Tibial nerve (tissue), 4 donors: ENCODE measurements around the gene GPR146. TPM values are rescaled to one million over a fixed set of nuclear protein-coding genes. Genes with fewer than 3 reads are reported as not detected.

Experiments
- DNase-seq, 2 donors: peaks; one replicate each; pipeline ENCODE4 v3.0.0-alpha.2; 2019; ENCODE audit warnings: low spot score in 2 of 2
- H3K27ac ChIP-seq, 4 donors: fragments of 200-600 bp; sonication (generic) in 3 of 4; one replicate each; pipeline ENCODE4 v1.5.1; 2017 to 2019; ENCODE audit warnings: mild to moderate bottlenecking in 1 of 4
- H3K27me3 ChIP-seq, 2 donors: fragments of 200-600 bp; sonication (generic) in 1 of 2; one replicate each; pipeline versions ENCODE4 v1.5.1 to v1.6.0; 2017 to 2019
- H3K36me3 ChIP-seq, 3 donors: fragments of 200-600 bp; sonication (generic); one replicate each; pipeline ENCODE4 v1.5.1; 2018 to 2019
- H3K4me1 ChIP-seq, 4 donors: fragments of 200-600 bp; sonication (generic) in 3 of 4; one replicate each; pipeline ENCODE4 v1.5.1; 2017 to 2019
- H3K4me3 ChIP-seq, 4 donors: fragments of 200-600 bp; sonication (generic) in 3 of 4; one replicate each; pipeline ENCODE4 v1.5.1; 2017 to 2019; ENCODE audit warnings: mild to moderate bottlenecking in 1 of 4, moderate library complexity in 1 of 4
- H3K9me3 ChIP-seq, 4 donors: fragments of 200-600 bp; sonication (generic) in 3 of 4; one replicate each; pipeline ENCODE4 v1.5.1; 2017 to 2019
- CTCF ChIP-seq, 5 experiments: fragments of 200-600 bp in 3 of 5; fragments of 450-650 bp in 2 of 5; sonication (generic) in 3 of 5; IDR thresholded peaks; one replicate each; pipeline ENCODE4 v1.5.1; 2016 to 2019; ENCODE audit warnings: antibody characterized with exemption in 5 of 5, mild to moderate bottlenecking in 3 of 5, moderate library complexity in 2 of 5
- EP300 ChIP-seq, 2 donors: sonication (generic); formaldehyde crosslinking; IDR thresholded peaks; one replicate each; pipeline ENCODE4 v1.6.1; 2017; ENCODE audit warnings: antibody characterized with exemption in 2 of 2, mild to moderate bottlenecking in 1 of 2
- POLR2A ChIP-seq, 2 donors: fragments of 450-650 bp; IDR thresholded peaks; one replicate each; pipeline ENCODE4 v1.6.1; 2017; ENCODE audit warnings: antibody characterized with exemption in 2 of 2, mild to moderate bottlenecking in 2 of 2, moderate library complexity in 2 of 2
- WGBS, 2 donors: methylation state at CpG; one replicate each; pipeline ENCODE4 v1.1.5; 2018; 5-methylcytosine and 5-hydroxymethylcytosine counted together
- total RNA-seq, 4 donors: library from RNA; depleted of rRNA; stranded (reverse); fragments of >200 nt; gene quantifications; one replicate each; pipeline ENCODE4 v1.1.0, GENCODE V29; 2016

Gene GPR146
- 10 to 100 TPM; 27.8 to 91.8 (median 59.1) TPM for total RNA-seq

DNA sequence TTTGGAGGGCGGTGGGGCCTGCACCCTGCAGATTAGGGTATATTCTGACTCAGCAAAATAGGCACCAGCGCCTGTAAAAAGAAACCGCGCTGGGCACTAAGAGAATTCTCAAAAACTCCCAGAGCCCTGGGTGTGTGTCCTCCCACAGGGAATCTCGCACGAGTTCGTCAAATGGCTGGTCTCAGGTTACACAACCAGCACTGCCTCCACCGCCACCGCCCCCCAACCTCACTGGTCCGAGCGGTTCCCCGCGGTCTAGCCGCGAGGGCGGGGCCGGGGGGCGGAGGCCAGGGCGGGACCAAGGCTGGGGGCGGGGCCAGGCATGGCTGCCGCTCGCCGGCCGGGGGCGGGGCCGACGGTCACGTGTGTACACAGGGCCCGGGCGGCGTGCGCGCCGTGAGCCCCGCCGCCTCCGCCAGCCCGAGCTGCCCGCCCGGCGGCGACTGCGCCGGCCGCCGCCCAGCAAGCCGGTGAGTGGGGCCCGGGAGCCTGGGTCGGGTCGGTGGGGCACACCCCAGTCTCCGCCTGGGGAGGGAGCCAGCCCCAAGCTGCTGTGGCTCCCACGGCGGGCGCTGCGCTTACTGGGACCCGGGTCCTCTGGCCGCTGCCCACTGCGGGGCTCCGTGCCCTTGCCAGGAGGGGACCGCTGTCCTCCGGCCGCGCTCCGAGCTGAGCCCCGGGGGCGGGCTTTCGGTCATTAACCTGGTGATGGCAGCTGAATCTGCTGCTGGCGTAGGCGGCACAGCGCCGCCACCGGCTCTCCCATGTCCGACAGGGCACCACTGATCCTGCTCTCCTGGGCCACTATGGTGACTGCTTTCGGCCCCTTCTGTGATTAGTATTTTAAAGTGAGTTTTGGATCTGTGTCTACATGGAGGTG is at the start of gene GPR146:
GPR146 (plus strand) TSS at position 358 of the 880 bp plus-strand sequence. CDS start 12,970 bp downstream, outside the sequence.
- Histone ChIP-seq H3K4me3 (peak within 1 kb of the TSS; percentile 55 to 83 (median 79)), H3K4me1 (peaks cover 0 to 81% (median 30%) of the 10 kb centered on the region in 4 donors), H3K27ac (peak within 1 kb of the TSS; percentile 87 to 97 (median 92)), H3K36me3 (no peaks in the 10 kb centered on the region), H3K27me3 (no peaks in the 10 kb centered on the region), H3K9me3 (no peaks in the 10 kb centered on the region)
- DNase-seq, result peak; percentile 98 to 99
- peak; percentile 45 to 77 (median 67) for TF ChIP-seq CTCF (IDR thresholded peaks at IDR 0.05)
- TF ChIP-seq POLR2A (IDR thresholded peaks at IDR 0.05), result peak; percentile 24 to 81
- TF ChIP-seq EP300 (IDR thresholded peaks at IDR 0.05), result peak; percentile 63 to 96
- 1 to 3% methylated on average over 10 to 23 of the region's 74 CpGs for WGBS, 2 donors

GRCh38 chr7:994592-995308 is 49.6 kb upstream of the GPR146 start:
- no peak for DNase-seq
- H3K36me3 ChIP-seq, result peaks cover 0 to 36% (median 0%) of the 10 kb centered on the region in 3 donors
- 70 to 77% methylated on average over 21 to 28 of the region's 28 CpGs for WGBS, 2 donors
- H3K4me1 ChIP-seq, result peaks cover 0 to 68% (median 19%) of the 10 kb centered on the region in 4 donors
- TF ChIP-seq POLR2A (IDR thresholded peaks at IDR 0.05) (no peak), EP300 (IDR thresholded peaks at IDR 0.05) (no peak), CTCF (IDR thresholded peaks at IDR 0.05) (no peak)
- no peaks in the 10 kb centered on the region for H3K9me3 ChIP-seq
- peak overlapping the region in 3 of 4 donors; percentile 64 to 84 (median 81) for H3K27ac ChIP-seq
- H3K27me3 ChIP-seq, result peaks cover 0 to 4% of the 10 kb centered on the region in 2 donors
- no peak overlapping the region for H3K4me3 ChIP-seq

DNA sequence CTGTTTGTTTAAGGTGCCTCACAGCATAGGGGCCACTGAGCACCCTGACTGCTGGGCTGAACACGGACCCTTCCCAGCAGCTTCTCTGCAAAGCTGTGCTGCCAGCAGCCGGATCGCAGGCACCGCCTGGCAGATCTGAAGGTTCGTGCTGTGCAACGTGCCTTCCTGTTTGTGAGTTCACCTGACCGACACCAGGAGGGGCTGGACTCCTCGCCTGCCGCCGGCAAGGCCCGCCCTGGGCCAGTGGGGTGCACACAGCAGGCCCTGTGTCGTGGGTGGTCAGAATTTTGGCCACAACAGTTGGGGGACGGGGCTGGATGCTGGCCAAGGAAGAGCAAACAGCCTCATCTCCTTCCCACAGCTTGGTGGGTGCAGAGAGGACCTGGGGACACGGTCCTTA is 48.8 kb upstream of the GPR146 start:
- H3K36me3 ChIP-seq, result peaks cover 0 to 42% (median 0%) of the 10 kb centered on the region in 3 donors
- 76 to 82% methylated on average over 14 of the region's 14 CpGs for WGBS, 2 donors
- H3K9me3 ChIP-seq, result no peaks in the 10 kb centered on the region

DNA sequence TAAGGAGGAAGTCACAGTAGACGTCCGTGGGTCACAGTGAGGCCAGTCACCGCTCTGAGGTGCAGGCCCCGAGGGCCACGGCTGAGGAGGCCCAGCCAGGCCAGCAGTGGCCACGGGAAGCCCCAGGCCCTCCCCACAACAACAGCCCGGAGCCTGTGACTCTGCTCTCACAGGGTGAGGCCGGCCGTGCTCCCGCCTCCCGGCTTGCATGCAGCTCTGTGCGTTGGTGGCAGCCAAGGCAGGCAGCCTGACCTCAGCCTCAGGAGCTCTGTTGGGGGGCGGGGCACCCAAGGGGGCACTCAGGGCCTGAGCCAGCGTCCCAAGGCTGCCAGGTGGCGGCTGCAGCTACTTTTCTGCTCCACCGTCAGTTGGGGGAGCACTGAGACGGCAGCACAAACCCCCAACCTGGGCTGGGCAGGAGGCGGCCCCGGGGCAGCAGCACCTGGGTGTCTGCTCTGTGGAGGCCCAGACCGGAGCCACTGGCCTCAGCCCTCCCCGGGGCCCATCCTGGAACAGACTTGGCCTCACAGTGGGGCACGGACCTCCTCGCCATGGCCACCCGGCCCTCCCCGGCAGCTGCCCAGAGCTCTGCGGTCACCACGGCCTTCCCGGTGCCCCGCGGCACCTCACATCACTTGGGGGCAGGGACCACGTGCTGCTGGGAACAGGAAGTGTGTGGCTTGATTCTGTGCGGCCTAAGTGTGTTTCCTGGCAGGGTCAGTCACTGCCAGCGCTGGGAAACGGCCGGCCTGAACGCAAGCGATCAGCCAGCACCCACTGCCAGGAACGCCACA is 48.1 kb upstream of the GPR146 start:
- peaks cover 0 to 42% (median 0%) of the 10 kb centered on the region in 3 donors for H3K36me3 ChIP-seq
- 67 to 69% methylated on average over 24 to 26 of the region's 38 CpGs for WGBS, 2 donors
- peak in 1 of 2 donors; percentile 64 for TF ChIP-seq EP300 (IDR thresholded peaks at IDR 0.05)
- TF ChIP-seq CTCF (IDR thresholded peaks at IDR 0.05), result no peak

More for the DNA sequence above, 48.8 kb upstream of the GPR146 start:
- Histone ChIP-seq H3K4me1 (peaks cover 0 to 75% (median 21%) of the 10 kb centered on the region in 4 donors), H3K4me3 (no peak overlapping the region), H3K27ac (peak overlapping the region; percentile 14 to 84 (median 72)), H3K27me3 (peaks cover 0 to 4% of the 10 kb centered on the region in 2 donors)
- TF ChIP-seq POLR2A (IDR thresholded peaks at IDR 0.05) (no peak), EP300 (IDR thresholded peaks at IDR 0.05) (no peak), CTCF (IDR thresholded peaks at IDR 0.05) (no peak)
- no peak for DNase-seq

More for the DNA sequence above, 48.1 kb upstream of the GPR146 start:
- no peak overlapping the region for H3K4me3 ChIP-seq
- H3K9me3 ChIP-seq, result no peaks in the 10 kb centered on the region
- H3K27me3 ChIP-seq, result no peaks in the 10 kb centered on the region
- no peak for DNase-seq
- H3K27ac ChIP-seq, result peak overlapping the region; percentile 14 to 84 (median 72)
- H3K4me1 ChIP-seq, result peaks cover 0 to 75% (median 21%) of the 10 kb centered on the region in 4 donors
